SK-N-SH (cell line): ENCODE data around the gene SRGAP2B. TPM values are rescaled to one million over a fixed set of nuclear protein-coding genes. Genes with fewer than 3 reads are reported as not detected.
"Not testable (repeated sequence)": the region's sequence is repeated elsewhere in the genome, so short reads cannot be mapped to it uniquely, and the experiment has no call there.

Source experiments
- CTCF ChIA-PET: fragments of 300-600, 350-600 bp; formaldehyde crosslinking; extraction: SDS; loops from one replicate; lab custom pipeline; 2021; lab: Yijun Ruan, JAX
- POLR2A ChIA-PET: fragments of 350-600 bp; sonication (Branson Sonifier 250); formaldehyde crosslinking; extraction: SDS; loops from one replicate; lab custom pipeline; 2020; ENCODE audit warnings: antibody characterized with exemption, inconsistent platforms; lab: Yijun Ruan, JAX
- DNase-seq: peaks from one replicate; pipeline ENCODE4 v3.0.0; 2012
- H2AFZ ChIP-seq: fragments of 200-600 bp; sonication (generic); 2 replicates; pipeline ENCODE4 v1.8.1; 2016; ENCODE audit warnings: antibody characterized with exemption, mild to moderate bottlenecking, low read depth
- H3F3A ChIP-seq: fragments of 200-600 bp; sonication (generic); replicated peaks from 2 replicates; pipeline ENCODE3; 2016; ENCODE audit warnings: antibody characterized with exemption, mild to moderate bottlenecking; ENCODE audit not compliant: insufficient read depth
- H3K27ac ChIP-seq, 2 experiments: fragments of 200-500 bp in 1 of 2; fragments of 200-600 bp in 1 of 2; sonication (Bioruptor generic) in 1 of 2; sonication (generic), shearing (Covaris generic) in 1 of 2; 2 replicates each; pipeline versions ENCODE4 v1.5.1 to v1.6.1; 2014 to 2016; ENCODE audit warnings: low read depth in 2 of 2, inconsistent platforms in 1 of 2, low read length in 1 of 2, mild to moderate bottlenecking in 1 of 2, mixed read lengths in 1 of 2
- H3K27me3 ChIP-seq: fragments of 200-600 bp; sonication (generic), shearing (Covaris generic); 2 replicates; pipeline ENCODE4 v1.6.1; 2016; ENCODE audit warnings: mixed run types; ENCODE audit not compliant: insufficient read depth
- H3K36me3 ChIP-seq, 2 experiments: fragments of 200-500 bp in 1 of 2; fragments of 200-600 bp in 1 of 2; sonication (Bioruptor generic) in 1 of 2; sonication (generic) in 1 of 2; replicated peaks in 1 of 2; 2 replicates each; pipeline versions ENCODE3 to v1.5.1; 2014 to 2016; ENCODE audit warnings: low read length in 1 of 2, mild to moderate bottlenecking in 1 of 2; ENCODE audit not compliant: insufficient read depth in 2 of 2, control insufficient read depth in 1 of 2
- H3K4me1 ChIP-seq, 2 experiments: fragments of 200-500 bp in 1 of 2; fragments of 200-600 bp in 1 of 2; sonication (Bioruptor generic) in 1 of 2; sonication (generic), shearing (Covaris generic) in 1 of 2; 2 replicates each; pipeline versions ENCODE4 v1.5.1 to v1.6.1; 2014 to 2016; ENCODE audit warnings: low read depth in 1 of 2, low read length in 1 of 2, mixed run types in 1 of 2; ENCODE audit not compliant: insufficient read depth in 2 of 2, control insufficient read depth in 1 of 2
- H3K4me2 ChIP-seq: fragments of 200-600 bp; sonication (generic), shearing (Covaris generic); 2 replicates; pipeline ENCODE4 v1.6.1; 2017; ENCODE audit warnings: mixed run types
- H3K4me3 ChIP-seq, 2 experiments: fragments of 200-500 bp in 1 of 2; fragments of 200-600 bp in 1 of 2; sonication (Bioruptor generic) in 1 of 2; sonication (generic), shearing (Covaris generic) in 1 of 2; 2 replicates each; pipeline versions ENCODE4 v1.5.1 to v1.8.1; 2014 to 2016; ENCODE audit warnings: low read depth in 2 of 2, inconsistent platforms in 1 of 2, low read length in 1 of 2, mild to moderate bottlenecking in 1 of 2, mixed read lengths in 1 of 2, moderate library complexity in 1 of 2
- H3K79me2 ChIP-seq: fragments of 200-600 bp; sonication (generic); 2 replicates; pipeline ENCODE4 v1.8.1; 2017; ENCODE audit warnings: mild to moderate bottlenecking; ENCODE audit not compliant: insufficient read depth
- H3K9ac ChIP-seq: fragments of 200-600 bp; sonication (generic); 2 replicates; pipeline ENCODE4 v1.6.1; 2017; ENCODE audit warnings: mixed run types
- H3K9me2 ChIP-seq: fragments of 200-600 bp; sonication (generic); 2 replicates; pipeline ENCODE4 v1.6.1; 2017; ENCODE audit warnings: mixed run types
- H3K9me3 ChIP-seq: fragments of 200-600 bp; sonication (generic); 2 replicates; pipeline ENCODE4 v1.6.1; 2017; ENCODE audit warnings: mixed run types, mild to moderate bottlenecking, moderate library complexity
- H4K20me1 ChIP-seq: fragments of 200-600 bp; sonication (generic); 2 replicates; pipeline ENCODE4 v1.6.1; 2017; ENCODE audit warnings: mild to moderate bottlenecking, mixed run types; ENCODE audit not compliant: insufficient read depth
- WGBS: methylation state at CpG from one replicate; pipeline ENCODE4 v1.1.6; 2017; ENCODE audit warnings: low lambda C conversion rate; 5-methylcytosine and 5-hydroxymethylcytosine counted together
- polyA plus RNA-seq, 3 experiments: library from polyadenylated mRNA; depleted of rRNA; stranded (reverse); fragments of >200 nt; gene quantifications; 2 replicates each; pipeline ENCODE4 v1.2.3, GENCODE V29; 2012

SRGAP2B gene
- polyA plus RNA-seq (2012; rRNA removed) = 12.3 and 19.5 TPM in 2 replicates
- 15.2 and 17.1 TPM in 2 replicates for polyA plus RNA-seq (2012; cell fraction: cytosol; rRNA removed)
- 19.7 and 22.5 TPM in 2 replicates for polyA plus RNA-seq (2012; cell fraction: nucleus; rRNA removed)

GRCh38 chr1:145095284-145096057, at the start of gene SRGAP2B, which contains the start of gene FAM72D:
SRGAP2B (minus strand) TSS chr1:145095328; CDS start chr1:145092901, 2,427 bp downstream.
FAM72D (plus strand) TSS chr1:145095974; CDS start chr1:145096848, 874 bp downstream.
- H3F3A ChIP-seq, H3K36me3 ChIP-seq, CTCF ChIA-PET, H2AFZ ChIP-seq, H3K9me3 ChIP-seq, H4K20me1 ChIP-seq, H3K27ac ChIP-seq, H3K79me2 ChIP-seq, H3K4me1 ChIP-seq, POLR2A ChIA-PET, H3K9me2 ChIP-seq, H3K27me3 ChIP-seq, DNase-seq: not testable (repeated sequence)
- H3K9ac ChIP-seq = peak within 1 kb of the TSS; percentile 39; the same call in 1 of the 2 replicates
- peak within 1 kb of the TSS in 1 of 2 experiments; percentile 43; a peak in 2 of 4 replicates for H3K4me3 ChIP-seq
- WGBS = no CpG with 5 or more reads among the region's 47 CpGs
- H3K4me2 ChIP-seq = 0 out of 2 replicates have a peak within 1 kb of the TSS, but pooled peaks have one; percentile 41

- H3K79me2 ChIP-seq, H3K9me3 ChIP-seq, POLR2A ChIA-PET, H2AFZ ChIP-seq, H3K27ac ChIP-seq, H3K4me2 ChIP-seq, H3K36me3 ChIP-seq, H3K4me3 ChIP-seq, H3K9me2 ChIP-seq, H3F3A ChIP-seq, H3K27me3 ChIP-seq, DNase-seq, CTCF ChIA-PET, H3K9ac ChIP-seq, H4K20me1 ChIP-seq, H3K4me1 ChIP-seq: not testable (repeated sequence)
- 13% methylated on average over 1 of the region's 3 CpGs for WGBS
Observed at GRCh38 chr1:145144264-145144913, 49.3 kb upstream of the SRGAP2B start.

- WGBS = no CpG with 5 or more reads among the region's 2 CpGs
- H3K36me3 ChIP-seq, POLR2A ChIA-PET, H3F3A ChIP-seq, H3K27me3 ChIP-seq, CTCF ChIA-PET, H4K20me1 ChIP-seq, DNase-seq, H3K9ac ChIP-seq, H3K27ac ChIP-seq, H3K4me3 ChIP-seq, H3K9me2 ChIP-seq, H3K9me3 ChIP-seq, H3K4me1 ChIP-seq, H3K79me2 ChIP-seq, H2AFZ ChIP-seq, H3K4me2 ChIP-seq: not testable (repeated sequence)
Observed at GRCh38 chr1:145140549-145140948, 45.4 kb upstream of the SRGAP2B start.

- H3K4me2 ChIP-seq, DNase-seq, H3K9me2 ChIP-seq, H3K9me3 ChIP-seq, H3K4me1 ChIP-seq, H3F3A ChIP-seq, H3K79me2 ChIP-seq, H4K20me1 ChIP-seq, H3K27ac ChIP-seq, H3K9ac ChIP-seq, H3K27me3 ChIP-seq, POLR2A ChIA-PET, CTCF ChIA-PET, H2AFZ ChIP-seq, H3K4me3 ChIP-seq, H3K36me3 ChIP-seq: not testable (repeated sequence)
- no CpG with 5 or more reads among the region's 1 CpG for WGBS
Observed at GRCh38 chr1:145134476-145134875, 39.3 kb upstream of the SRGAP2B start.

GRCh38 chr1:145128697-145129469, 33.8 kb upstream of the SRGAP2B start:
- H3K4me3 ChIP-seq, H4K20me1 ChIP-seq, H3K79me2 ChIP-seq, H2AFZ ChIP-seq, H3K36me3 ChIP-seq, H3K27ac ChIP-seq, H3F3A ChIP-seq, CTCF ChIA-PET, DNase-seq, H3K27me3 ChIP-seq, H3K4me2 ChIP-seq, H3K4me1 ChIP-seq, POLR2A ChIA-PET, H3K9ac ChIP-seq, H3K9me3 ChIP-seq, H3K9me2 ChIP-seq: not testable (repeated sequence)
- 81% methylated on average over 14 of the region's 14 CpGs for WGBS

GRCh38 chr1:145127144-145127543, 32.0 kb upstream of the SRGAP2B start:
- H2AFZ ChIP-seq, H3K4me1 ChIP-seq, H3F3A ChIP-seq, H3K27ac ChIP-seq, H3K9me2 ChIP-seq, H3K9ac ChIP-seq, H3K27me3 ChIP-seq, DNase-seq, CTCF ChIA-PET, H3K4me3 ChIP-seq, H3K36me3 ChIP-seq, H3K4me2 ChIP-seq, H3K9me3 ChIP-seq, H3K79me2 ChIP-seq, POLR2A ChIA-PET, H4K20me1 ChIP-seq: not testable (repeated sequence)
